Measurements from ENCODE around the gene TAF15.

GRCh38 chr17:35780950-35781349 is 28.3 kb upstream of the TAF15 start:
- TF ChIP-seq, protein P1, sequence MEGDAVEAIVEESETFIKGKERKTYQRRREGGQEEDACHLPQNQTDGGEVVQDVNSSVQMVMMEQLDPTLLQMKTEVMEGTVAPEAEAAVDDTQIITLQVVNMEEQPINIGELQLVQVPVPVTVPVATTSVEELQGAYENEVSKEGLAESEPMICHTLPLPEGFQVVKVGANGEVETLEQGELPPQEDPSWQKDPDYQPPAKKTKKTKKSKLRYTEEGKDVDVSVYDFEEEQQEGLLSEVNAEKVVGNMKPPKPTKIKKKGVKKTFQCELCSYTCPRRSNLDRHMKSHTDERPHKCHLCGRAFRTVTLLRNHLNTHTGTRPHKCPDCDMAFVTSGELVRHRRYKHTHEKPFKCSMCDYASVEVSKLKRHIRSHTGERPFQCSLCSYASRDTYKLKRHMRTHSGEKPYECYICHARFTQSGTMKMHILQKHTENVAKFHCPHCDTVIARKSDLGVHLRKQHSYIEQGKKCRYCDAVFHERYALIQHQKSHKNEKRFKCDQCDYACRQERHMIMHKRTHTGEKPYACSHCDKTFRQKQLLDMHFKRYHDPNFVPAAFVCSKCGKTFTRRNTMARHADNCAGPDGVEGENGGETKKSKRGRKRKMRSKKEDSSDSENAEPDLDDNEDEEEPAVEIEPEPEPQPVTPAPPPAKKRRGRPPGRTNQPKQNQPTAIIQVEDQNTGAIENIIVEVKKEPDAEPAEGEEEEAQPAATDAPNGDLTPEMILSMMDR (IDR thresholded peaks at IDR 0.05): no peak
- no peak for TF ChIP-seq POLR2A (IDR thresholded peaks at IDR 0.05)
